Measurements from ENCODE around the gene TEC.
"Not testable (repeated sequence)": the region's sequence is repeated elsewhere in the genome, so short reads cannot be mapped to it uniquely, and the experiment has no call there.

Gene TEC

GRCh38 chr4:48193921-48194468 lies 75.6 kb downstream of the TEC start:
- no peak for DNase-seq

- no peak for DNase-seq
Observed at GRCh38 chr4:48193096-48193836, 76.4 kb downstream of the TEC start.

GRCh38 chr4:48191758-48192157 lies 77.9 kb downstream of the TEC start:
- no peak for DNase-seq

- no peak for DNase-seq
Observed at GRCh38 chr4:48190839-48191238, 78.8 kb downstream of the TEC start.

GRCh38 chr4:48189731-48190130 lies 79.9 kb downstream of the TEC start:
- no peak for DNase-seq

- DNase-seq: no peak
Observed at GRCh38 chr4:48188390-48188789, 81.2 kb downstream of the TEC start.

GRCh38 chr4:48187813-48188212 lies 81.8 kb downstream of the TEC start:
- DNase-seq: no peak

- not testable (repeated sequence) for DNase-seq
Observed at GRCh38 chr4:48187066-48187465, 82.6 kb downstream of the TEC start.

- not testable (repeated sequence) for DNase-seq
Observed at GRCh38 chr4:48186394-48186793, 83.2 kb downstream of the TEC start.

- no peak for DNase-seq
Observed at GRCh38 chr4:48184882-48185281, 84.8 kb downstream of the TEC start.

- no peak for DNase-seq
Observed at GRCh38 chr4:48180234-48180633, 89.4 kb downstream of the TEC start.

GRCh38 chr4:48178931-48179330 lies 90.7 kb downstream of the TEC start:
- DNase-seq: no peak

GRCh38 chr4:48175806-48176205 lies 93.8 kb downstream of the TEC start:
- no peak for DNase-seq

- DNase-seq: no peak
Observed at GRCh38 chr4:48175328-48175727, 94.3 kb downstream of the TEC start.

GRCh38 chr4:48173056-48173991 lies 96.3 kb downstream of the TEC start:
- DNase-seq: no peak

- DNase-seq: no peak
Observed at GRCh38 chr4:48172651-48173050, 97.0 kb downstream of the TEC start.

GRCh38 chr4:48169636-48170035 lies 100.0 kb downstream of the TEC start:
- no peak for DNase-seq

- DNase-seq: no peak
Observed at GRCh38 chr4:48167538-48168263, 101.9 kb downstream of the TEC start.

- not testable (repeated sequence) for DNase-seq
Observed at GRCh38 chr4:48164561-48164960, 105.1 kb downstream of the TEC start.

GRCh38 chr4:48163746-48164145 lies 105.9 kb downstream of the TEC start:
- DNase-seq: no peak

GRCh38 chr4:48162162-48162561 lies 107.5 kb downstream of the TEC start:
- no peak for DNase-seq

GRCh38 chr4:48157271-48157670 lies 112.4 kb downstream of the TEC start:
- no peak for DNase-seq

GRCh38 chr4:48156423-48156822 lies 113.2 kb downstream of the TEC start:
- no peak for DNase-seq
